HG03565 (cell line): ENCODE results near the gene OR52I2.
A peak's percentile ranks its signal among the peaks of the same experiment; 100 is the strongest.

Experiments
- ATAC-seq: cut with Tn5 transposase; IDR thresholded peaks from one replicate; pipeline ENCODE4 v1.9.1; 2021; ENCODE audit warnings: mild to moderate bottlenecking, moderate library complexity; ENCODE audit not compliant: unreplicated experiment

The OR52I2 gene

DNA sequence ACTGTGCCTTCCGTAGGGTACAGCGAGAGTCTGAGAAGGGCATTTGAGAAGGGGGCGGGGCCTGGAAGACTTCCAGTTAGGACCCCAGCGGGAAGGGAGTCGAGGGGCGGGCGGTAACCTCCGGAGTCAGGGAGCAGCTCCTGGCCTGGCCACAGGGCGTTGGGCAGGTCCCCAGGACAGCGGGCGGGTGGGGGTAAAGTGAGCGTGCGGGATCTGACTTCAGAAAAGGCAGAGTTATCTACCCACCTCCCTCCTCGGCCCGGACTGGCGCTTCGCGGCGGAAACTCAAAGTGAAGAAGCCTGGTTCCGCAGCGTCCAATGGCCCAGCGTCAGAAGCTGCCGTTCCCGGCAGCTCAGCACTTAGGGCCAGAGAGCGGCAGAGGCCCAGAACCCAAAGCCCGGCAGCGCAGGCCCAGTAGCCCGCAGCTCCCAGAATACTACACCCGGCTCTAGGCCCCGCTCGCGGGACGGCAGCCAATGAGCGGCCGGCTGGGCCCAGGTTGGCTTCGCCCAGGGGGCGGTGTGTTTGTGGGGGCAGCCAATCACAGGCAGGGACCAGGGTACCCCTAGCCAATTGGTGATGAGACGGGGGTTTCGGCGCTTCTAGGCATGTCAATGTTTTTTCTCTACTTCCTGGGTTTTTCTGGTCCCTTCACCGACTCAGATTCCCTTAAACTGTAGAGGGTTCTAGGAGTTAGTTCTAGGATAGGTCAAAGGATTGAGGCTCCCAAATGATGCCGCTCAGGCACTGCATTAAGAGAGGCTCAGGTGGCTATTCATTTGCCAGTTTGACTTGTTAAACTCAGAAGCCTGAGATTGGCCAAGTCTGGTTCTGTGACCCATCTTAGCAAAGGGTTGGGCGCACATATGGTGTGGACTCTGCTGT, 26.5 kb downstream of the OR52I2 start, which contains the start of gene TRIM68:
TRIM68 (minus strand) TSS at position 451 of the 886 bp plus-strand sequence. CDS start 2,727 bp downstream, outside the sequence.
- ATAC-seq: peak; percentile 99

- ATAC-seq: no peak
Measured at GRCh38 chr11:4610258-4610935, 28.9 kb downstream of the OR52I2 start.

- ATAC-seq: no peak
Measured at GRCh38 chr11:4611986-4612385, 30.4 kb downstream of the OR52I2 start.

- no peak for ATAC-seq
Measured at GRCh38 chr11:4615856-4616444, 34.4 kb downstream of the OR52I2 start.

- no peak for ATAC-seq
Measured at GRCh38 chr11:4619514-4619913, 38.0 kb downstream of the OR52I2 start.

DNA sequence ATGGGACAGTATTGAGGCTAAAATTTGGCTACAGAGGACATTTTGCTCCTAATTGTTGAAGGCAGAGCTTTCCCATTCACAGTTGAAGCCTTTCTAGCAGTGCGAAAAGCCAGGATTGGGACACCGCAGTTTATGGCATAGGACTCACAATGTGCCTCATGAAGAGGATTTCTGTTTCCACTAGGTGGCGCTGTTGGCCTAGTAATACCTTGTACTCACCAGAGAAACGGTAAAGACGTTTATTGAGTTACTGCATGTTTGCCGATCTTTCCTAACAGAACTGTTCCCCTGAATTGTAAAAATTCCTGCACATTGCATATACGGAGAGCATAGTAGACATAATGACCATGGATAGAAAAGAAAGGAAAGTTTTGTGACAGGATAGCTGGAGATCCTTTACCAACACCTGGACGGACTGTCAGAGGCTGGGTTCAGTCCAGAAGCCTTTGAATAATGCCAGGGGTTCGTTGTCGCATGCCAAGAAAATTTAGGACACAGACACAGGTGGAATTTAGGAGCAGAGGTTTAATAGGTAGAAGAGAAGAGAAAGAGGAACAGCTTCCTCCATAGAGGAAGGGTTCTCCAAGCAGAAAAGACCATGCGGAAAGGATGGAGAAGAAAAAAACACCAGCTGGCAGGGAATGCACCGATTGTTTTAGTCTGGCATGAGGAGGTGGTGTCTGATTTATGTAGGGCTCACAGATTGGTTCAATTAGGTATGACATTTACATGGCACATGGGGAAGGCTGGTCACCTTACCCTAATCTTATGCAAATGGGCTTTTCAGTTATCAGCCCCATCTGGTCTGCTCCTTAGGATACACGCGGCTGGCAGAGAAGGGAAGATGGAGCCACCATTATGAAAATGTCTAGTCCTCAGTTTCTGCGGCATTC, 44.9 kb downstream of the OR52I2 start:
- ATAC-seq: no peak

DNA sequence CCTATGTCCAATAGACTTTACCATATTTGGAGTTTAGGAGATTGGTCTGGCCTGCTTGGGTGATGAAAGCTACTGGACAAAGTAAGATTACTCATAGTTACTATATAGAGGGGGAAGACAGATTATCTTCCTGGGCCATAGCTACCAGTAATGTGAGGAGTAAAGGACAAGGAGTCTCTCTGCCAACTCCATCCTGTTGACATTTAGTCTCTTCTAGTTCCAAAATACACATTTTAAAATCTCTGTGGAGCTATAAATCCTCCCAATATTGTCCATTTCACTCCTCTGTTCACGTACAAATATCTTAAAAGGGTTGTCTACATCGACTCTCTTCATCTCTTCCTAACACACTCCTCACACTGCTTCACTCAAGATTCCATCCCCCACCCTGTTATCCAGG, 54.6 kb downstream of the OR52I2 start:
- ATAC-seq: no peak

- peak; percentile 95 for ATAC-seq
Measured at GRCh38 chr11:4636962-4637661, 55.6 kb downstream of the OR52I2 start, which contains the start of gene OR51D1. OR51D1 (plus strand) TSS chr11:4637477; CDS start chr11:4639791, 2,314 bp downstream.

- ATAC-seq: no peak
Measured at GRCh38 chr11:4637662-4638047, 56.1 kb downstream of the OR52I2 start.

- ATAC-seq: no peak
Measured at GRCh38 chr11:4639931-4640330, 58.4 kb downstream of the OR52I2 start.

GRCh38 chr11:4641501-4641900, 60.0 kb downstream of the OR52I2 start:
- no peak for ATAC-seq

DNA sequence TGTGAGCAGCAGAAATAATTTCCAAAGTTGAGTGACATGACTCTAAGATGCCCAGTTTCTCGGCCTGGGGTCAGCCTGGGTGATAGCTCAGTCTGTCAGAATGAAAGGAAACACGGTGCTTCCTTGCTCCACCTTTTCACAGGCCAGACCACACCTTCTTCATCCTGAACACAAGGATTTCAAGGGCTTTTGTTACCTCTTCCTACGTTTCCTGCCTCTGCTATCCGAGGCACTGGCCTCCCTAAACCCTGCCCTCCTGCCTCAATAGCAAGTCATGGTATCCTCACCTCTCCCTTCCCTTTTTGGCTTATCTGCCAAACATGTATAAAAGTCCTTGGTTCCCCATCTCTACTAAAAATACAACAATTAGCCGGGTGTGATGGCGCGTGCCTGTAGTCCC, 60.5 kb downstream of the OR52I2 start:
- no peak for ATAC-seq
